Keratinocyte (primary cell): Measurements from ENCODE around the gene SSBP4.

Experiments
- CTCF ChIP-seq, 3 experiments: IDR thresholded peaks in 1 of 3; conservative IDR thresholded peaks in 1 of 3; optimal IDR thresholded peaks in 1 of 3; 2 replicates in 2 of 3; 3 replicates in 1 of 3; pipeline versions ENCODE3 to v1.5.1; 2011; ENCODE audit warnings: low read length in 3 of 3, mild to moderate bottlenecking in 3 of 3, moderate library complexity in 2 of 3, control low read depth in 1 of 3, inconsistent platforms in 1 of 3; ENCODE audit not compliant: insufficient read depth in 2 of 3; ENCODE audit errors: extremely low read depth in 1 of 3
- EZH2 ChIP-seq: IDR thresholded peaks from one replicate; pipeline ENCODE4 v1.6.1; 2012; ENCODE audit warnings: inconsistent platforms, mild to moderate bottlenecking, low read length, moderate library complexity

GRCh38 chr19:18389726-18390064 is 29.5 kb upstream of the SSBP4 start:
- TF ChIP-seq CTCF (optimal IDR thresholded peaks at IDR 0.05 in 1 of 3, IDR thresholded peaks at IDR 0.05 in 1 of 3, conservative IDR thresholded peaks at IDR 0.05 in 1 of 3; ENCODE audit: extremely low read depth in 1 of 3, insufficient read depth in 2 of 3, low read length in 3 of 3) (no peak), EZH2 (no peak)
